OCI-LY3 (cell line): ENCODE data around the gene NOC2L.

Experiments used
- H2AFZ ChIP-seq: fragments of 200-600, 300-600 bp; shearing (Covaris generic); 2 replicates; pipeline ENCODE4 v1.6.0; 2014; ENCODE audit warnings: antibody characterized with exemption, low read depth, low read length
- H3K27ac ChIP-seq: fragments of 200-600, 300-600 bp; sonication (generic); 2 replicates; pipeline ENCODE4 v1.5.1; 2014; ENCODE audit warnings: mild to moderate bottlenecking, low read length, moderate library complexity, mixed read lengths
- H3K27me3 ChIP-seq: fragments of 200-600, 300-600 bp; sonication (generic); 2 replicates; pipeline ENCODE4 v1.6.1; 2014; ENCODE audit warnings: low read depth, low read length, mixed read lengths
- H3K36me3 ChIP-seq: fragments of 200-600, 300-600 bp; sonication (generic); replicated peaks from 2 replicates; pipeline ENCODE3; 2014; ENCODE audit warnings: low read depth, low read length, mixed read lengths
- H3K4me1 ChIP-seq: fragments of 300-600, 200-600 bp; sonication (generic); 2 replicates; pipeline ENCODE4 v1.6.1; 2014; ENCODE audit warnings: low read length, mixed read lengths
- H3K4me2 ChIP-seq: fragments of 200-600, 300-600 bp; sonication (generic); 2 replicates; pipeline ENCODE4 v1.6.1; 2014; ENCODE audit warnings: low read length, mixed read lengths
- H3K4me3 ChIP-seq: fragments of 300-600, 200-600 bp; sonication (generic); 2 replicates; pipeline ENCODE4 v1.5.1; 2014; ENCODE audit warnings: antibody characterized with exemption, mild to moderate bottlenecking, low read length, moderate library complexity
- H3K79me2 ChIP-seq: fragments of 300-600, 200-600 bp; shearing (Covaris generic); 2 replicates; pipeline ENCODE4 v1.6.1; 2014; ENCODE audit warnings: mild to moderate bottlenecking, low read length, mixed read lengths
- H3K9ac ChIP-seq: fragments of 300-600, 200-600 bp; shearing (Covaris generic); 2 replicates; pipeline ENCODE4 v1.6.0; 2014; ENCODE audit warnings: mild to moderate bottlenecking, low read length, moderate library complexity
- H3K9me3 ChIP-seq: fragments of 200-600, 300-600 bp; shearing (Covaris generic); 2 replicates; pipeline ENCODE4 v1.6.1; 2014; ENCODE audit warnings: low read length, mixed read lengths; ENCODE audit not compliant: insufficient read depth
- H4K20me1 ChIP-seq: fragments of 200-600, 300-600 bp; sonication (generic); 2 replicates; pipeline ENCODE4 v1.6.1; 2016; ENCODE audit warnings: low read length, mixed read lengths; ENCODE audit not compliant: insufficient read depth
- EZH2phosphoT487 ChIP-seq: fragments of 200-600 bp; shearing (Covaris generic); IDR thresholded peaks from 2 replicates; pipeline ENCODE4 v1.6.1; 2018; ENCODE audit warnings: antibody characterized with exemption, mixed run types, low read depth
- TF ChIP-seq, protein P1 (sequence below): fragments of 200-600, 300-600 bp; sonication (generic); IDR thresholded peaks from 2 replicates; pipeline ENCODE4 v1.5.1; 2014; ENCODE audit warnings: antibody characterized with exemption, low read length, low read depth

NOC2L gene

GRCh38 chr1:897226-897625 lies 61.8 kb downstream of the NOC2L start:
- Histone ChIP-seq H3K79me2 (no peaks in the 10 kb centered on the region), H3K27ac (no peak overlapping the region), H3K27me3 (no peaks in the 10 kb centered on the region), H4K20me1 (no peaks in the 10 kb centered on the region), H3K4me3 (no peak overlapping the region), H3K36me3 (no peaks in the 10 kb centered on the region), H3K9me3 (no peaks in the 10 kb centered on the region), H3K4me1 (no peaks in the 10 kb centered on the region), H2AFZ (no peak overlapping the region), H3K9ac (no peak overlapping the region), H3K4me2 (no peak overlapping the region)
- TF ChIP-seq, protein P1, sequence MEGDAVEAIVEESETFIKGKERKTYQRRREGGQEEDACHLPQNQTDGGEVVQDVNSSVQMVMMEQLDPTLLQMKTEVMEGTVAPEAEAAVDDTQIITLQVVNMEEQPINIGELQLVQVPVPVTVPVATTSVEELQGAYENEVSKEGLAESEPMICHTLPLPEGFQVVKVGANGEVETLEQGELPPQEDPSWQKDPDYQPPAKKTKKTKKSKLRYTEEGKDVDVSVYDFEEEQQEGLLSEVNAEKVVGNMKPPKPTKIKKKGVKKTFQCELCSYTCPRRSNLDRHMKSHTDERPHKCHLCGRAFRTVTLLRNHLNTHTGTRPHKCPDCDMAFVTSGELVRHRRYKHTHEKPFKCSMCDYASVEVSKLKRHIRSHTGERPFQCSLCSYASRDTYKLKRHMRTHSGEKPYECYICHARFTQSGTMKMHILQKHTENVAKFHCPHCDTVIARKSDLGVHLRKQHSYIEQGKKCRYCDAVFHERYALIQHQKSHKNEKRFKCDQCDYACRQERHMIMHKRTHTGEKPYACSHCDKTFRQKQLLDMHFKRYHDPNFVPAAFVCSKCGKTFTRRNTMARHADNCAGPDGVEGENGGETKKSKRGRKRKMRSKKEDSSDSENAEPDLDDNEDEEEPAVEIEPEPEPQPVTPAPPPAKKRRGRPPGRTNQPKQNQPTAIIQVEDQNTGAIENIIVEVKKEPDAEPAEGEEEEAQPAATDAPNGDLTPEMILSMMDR = no peak
- no peak for TF ChIP-seq EZH2phosphoT487
